Measurements from ENCODE around the gene CST9.
A peak's percentile ranks its signal among the peaks of the same experiment; 100 is the strongest.
"Not testable (repeated sequence)": the region's sequence is repeated elsewhere in the genome, so short reads cannot be mapped to it uniquely, and the experiment has no call there.

CST9 gene

DNA sequence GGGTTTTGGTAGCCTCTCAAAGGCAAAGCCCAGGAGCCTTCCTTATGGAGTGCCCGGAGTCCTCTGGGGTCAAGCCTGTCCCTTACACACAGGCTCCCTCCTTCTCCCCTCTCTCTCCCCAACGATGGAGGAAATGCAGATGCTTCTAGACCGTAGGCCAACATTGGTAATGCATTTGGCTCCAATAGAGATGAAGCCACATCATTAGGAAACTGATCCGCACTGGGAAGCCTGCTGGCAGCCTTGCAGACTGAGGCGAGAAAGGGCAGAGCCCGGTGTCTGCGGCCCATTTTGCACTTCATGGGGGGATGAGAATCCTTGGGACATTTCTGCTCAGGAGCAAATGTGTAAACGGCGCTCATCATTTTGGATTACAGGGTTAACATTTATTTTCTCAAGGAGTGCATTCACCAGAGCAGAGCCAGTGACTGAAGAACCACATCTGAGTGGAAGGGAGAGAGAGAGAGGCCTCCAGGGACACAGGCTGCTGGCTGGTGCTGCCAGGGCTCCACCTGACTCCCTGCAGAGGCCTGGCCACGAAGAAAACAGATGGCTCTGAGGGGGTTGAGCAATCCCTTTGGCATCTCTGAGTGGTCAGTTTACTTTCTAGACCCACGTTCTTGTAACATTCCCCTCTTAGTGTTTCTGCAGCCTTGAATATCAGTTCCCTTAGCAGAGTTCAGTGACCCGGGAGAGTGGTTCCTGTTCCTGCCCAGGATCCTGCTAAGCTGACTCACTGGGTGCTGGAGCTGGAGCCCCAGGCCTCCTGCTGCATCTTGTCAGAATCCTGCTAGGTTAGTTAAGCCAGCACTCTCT lies 36.4 kb upstream of the CST9 start:
- FAIRE-seq (peak; percentile 50), DNase-seq (ENCODE audit: insufficient read length, low spot score) (peak; percentile 75)
- no peak for TF ChIP-seq POLR2A (IDR thresholded peaks at IDR 0.05; ENCODE audit: low read depth, low read length)

DNA sequence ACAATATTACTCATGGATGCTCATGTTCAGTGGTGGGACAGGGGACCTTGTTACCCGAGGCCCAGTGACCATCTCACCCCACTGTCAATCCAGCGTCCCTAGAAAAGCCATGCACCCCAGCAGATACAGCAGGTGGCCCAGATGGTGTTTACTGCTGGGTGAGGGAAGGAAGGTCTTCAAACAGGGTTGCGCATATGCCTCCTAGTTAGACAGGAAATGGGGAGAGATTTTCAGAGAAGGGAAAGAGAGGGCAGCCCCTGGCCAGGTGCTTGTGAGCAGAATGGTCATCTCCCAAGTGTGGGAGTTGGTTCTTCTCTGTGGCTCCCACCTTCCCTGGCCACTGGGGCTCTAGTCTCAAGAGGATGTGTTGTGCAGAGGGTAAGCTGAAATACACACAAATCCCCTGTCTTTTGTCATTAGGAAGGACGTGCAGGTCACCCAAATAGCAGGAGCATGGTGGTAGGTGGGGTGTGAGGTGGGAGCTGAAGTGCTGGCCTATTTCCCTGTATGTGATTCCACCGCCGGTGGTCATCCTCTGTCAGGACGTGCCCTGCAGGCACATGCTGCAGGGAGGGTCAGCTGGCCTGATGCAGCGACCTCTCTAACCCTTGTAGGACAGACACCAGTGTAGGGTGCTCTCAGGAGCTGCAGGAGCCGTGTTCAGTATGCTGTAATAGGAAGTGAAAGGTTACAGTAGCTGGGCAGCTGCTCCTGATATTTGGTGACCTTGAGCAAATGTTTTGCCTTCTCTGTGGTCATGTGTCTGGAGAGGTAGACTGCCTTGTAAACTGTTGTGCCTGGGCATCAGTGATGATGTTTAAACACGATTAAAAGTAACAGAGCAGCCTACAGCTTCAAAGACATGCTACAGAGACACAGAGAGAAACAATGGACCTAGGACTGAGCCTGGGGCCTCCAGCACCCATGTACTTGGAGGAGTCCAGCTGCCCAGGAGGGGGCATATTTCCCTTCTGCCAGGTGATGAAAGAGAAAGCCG lies 35.3 kb upstream of the CST9 start:
- no peak for FAIRE-seq
- TF ChIP-seq POLR2A (IDR thresholded peaks at IDR 0.05; ENCODE audit: low read depth, low read length), result no peak
- no peak for DNase-seq (ENCODE audit: insufficient read length, low spot score)

DNA sequence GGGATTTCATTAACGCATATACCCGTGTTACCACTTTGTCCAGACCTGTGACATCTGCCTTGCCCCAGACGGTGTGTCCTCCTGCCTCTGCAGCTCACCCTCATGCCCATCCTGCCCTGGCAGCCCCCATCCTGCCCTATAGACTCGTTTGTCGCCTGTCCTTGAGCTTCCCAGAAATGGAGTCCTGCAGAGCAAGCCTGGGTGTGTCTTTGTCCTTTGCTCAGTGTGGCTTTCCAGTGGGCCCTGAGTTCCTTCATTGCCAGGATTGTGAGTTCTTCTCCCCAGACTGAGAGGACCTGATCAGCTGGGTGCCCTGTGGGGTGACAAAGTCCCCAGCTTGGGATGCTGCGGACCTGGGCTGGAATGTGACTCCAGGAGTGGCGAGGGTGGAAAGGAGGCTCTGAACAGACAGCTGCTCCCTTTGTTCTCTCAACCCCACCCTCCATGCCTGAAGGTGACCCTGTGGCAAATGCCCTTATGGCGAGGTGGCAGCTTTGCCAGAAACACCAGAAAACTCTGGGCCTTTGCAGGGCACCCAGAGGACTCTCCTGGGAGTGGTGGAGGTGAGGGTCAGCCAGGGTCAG lies 34.4 kb upstream of the CST9 start:
- no peak for TF ChIP-seq POLR2A (IDR thresholded peaks at IDR 0.05; ENCODE audit: low read depth, low read length)
- DNase-seq (ENCODE audit: insufficient read length, low spot score) (no peak), FAIRE-seq (no peak)

DNA sequence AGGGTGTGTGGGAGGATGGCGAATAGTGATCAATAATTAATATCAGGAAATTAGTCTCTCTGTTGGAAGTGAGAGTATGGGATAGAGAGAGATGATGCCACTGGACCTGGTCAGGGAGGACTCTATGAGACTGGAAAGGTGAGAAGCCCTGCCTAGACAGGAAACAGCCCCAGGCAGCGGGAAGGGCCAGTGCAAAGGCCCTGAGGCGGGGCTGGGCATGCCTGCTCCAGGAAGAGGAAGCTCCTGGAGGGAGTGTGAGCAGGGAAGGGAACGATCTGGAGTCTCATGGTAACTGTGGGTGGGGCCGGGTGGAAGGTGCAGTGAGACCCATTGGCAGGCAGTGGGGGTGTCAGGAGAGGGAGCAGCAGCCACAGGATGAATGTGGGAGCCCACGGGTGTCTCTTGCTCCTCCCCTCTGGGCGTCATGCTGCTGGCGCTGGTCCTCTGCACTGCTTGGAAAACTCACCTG lies 33.8 kb upstream of the CST9 start:
- DNase-seq (ENCODE audit: insufficient read length, low spot score), result no peak
- no peak for FAIRE-seq
- no peak for TF ChIP-seq POLR2A (IDR thresholded peaks at IDR 0.05; ENCODE audit: low read depth, low read length)

DNA sequence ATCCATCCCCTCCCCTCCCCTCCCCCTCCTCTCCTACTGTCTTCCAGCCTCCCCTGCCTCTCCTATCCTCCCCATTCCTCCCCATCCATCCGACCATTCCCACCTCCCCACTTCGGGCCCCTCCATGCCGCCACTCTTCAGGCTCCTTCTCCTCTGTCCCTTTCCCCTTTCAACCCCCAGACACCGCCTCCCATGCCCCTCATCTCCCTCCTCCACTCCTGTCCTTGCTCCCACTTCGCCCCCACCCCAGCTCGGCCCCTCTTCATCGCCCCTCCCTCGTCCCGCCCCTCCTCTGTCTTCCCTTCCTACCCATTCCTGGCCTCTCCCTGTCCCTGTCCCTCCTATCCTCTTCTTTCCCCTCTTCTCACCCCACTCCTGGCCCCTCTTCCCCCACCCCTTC lies 32.6 kb upstream of the CST9 start:
- DNase-seq (ENCODE audit: insufficient read length, low spot score), result no peak
- TF ChIP-seq POLR2A (IDR thresholded peaks at IDR 0.05; ENCODE audit: low read depth, low read length), result no peak
- FAIRE-seq, result no peak

DNA sequence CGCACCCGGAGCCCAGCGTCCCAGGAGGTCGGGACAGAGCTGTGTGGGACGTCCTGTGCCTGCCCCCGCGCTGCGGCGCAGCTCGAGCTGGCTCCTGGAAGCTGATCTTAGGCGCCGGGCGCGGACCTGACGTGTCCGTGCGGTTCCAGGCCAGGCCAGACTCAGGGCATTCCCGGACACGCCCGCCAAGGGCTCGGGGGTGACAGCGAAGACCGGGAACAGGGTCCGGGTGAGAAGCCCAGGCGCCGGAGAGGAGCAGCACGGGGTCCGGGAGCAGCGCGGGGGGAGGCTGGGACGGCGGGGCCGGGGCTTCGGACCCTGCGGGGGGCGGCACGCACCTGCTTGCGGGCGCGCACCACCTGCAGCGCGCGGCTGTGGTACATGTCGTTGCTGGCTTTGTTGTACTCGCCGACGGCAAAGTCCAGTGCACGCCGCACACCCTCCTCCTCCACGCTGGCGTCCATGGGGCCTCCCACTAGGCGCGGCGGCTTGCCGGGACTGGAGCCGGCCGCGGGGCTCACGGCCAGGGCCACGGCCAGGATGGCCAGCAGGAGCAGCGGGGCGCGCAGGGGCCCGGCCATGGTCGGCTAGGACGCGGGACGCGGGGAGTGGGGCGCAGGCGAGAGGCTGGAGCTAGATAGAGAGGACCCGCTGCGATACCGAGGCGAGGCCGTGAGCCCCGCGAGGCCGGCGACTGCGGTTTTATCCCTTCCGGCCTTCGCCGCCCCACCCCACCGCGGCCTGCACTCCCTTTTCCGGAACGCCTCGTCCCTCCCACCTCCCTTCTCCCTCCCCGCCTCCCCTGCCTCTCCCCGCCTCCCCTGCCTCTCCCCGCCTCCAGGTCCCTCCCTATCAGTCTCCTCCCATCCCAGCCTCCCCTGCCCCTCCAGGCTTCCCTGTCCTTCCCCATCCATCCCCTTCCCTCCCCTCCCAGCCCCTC lies 31.8 kb upstream of the CST9 start, which contains the start of gene CST3:
TSS of gene CST3 (minus strand) at position 674 of the 940 bp plus-strand sequence. CDS start at position 581, 93 bp downstream.
- DNase-seq (ENCODE audit: insufficient read length, low spot score) (peak; percentile 92), FAIRE-seq (no peak)
- TF ChIP-seq POLR2A (IDR thresholded peaks at IDR 0.05; ENCODE audit: low read depth, low read length), result peak; percentile 97

DNA sequence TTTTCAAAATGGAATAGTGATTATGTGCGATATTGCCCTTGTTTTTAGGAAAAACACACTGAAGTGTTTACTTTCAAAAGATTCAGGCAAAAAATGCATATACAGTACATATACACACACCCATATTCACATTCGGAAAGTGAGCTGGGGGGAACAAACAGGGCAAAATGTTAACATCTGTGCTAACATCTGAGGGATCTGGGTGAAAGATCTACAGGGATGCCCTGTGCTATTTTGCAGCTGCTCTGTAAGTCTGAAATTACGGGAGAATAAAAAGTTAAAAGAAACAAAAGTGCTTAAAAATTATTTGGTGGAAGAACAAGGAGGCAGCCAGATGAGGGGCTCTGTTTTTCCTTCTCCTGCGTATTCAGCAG lies 31.2 kb upstream of the CST9 start:
- FAIRE-seq (no peak), DNase-seq (ENCODE audit: insufficient read length, low spot score) (no peak)
- TF ChIP-seq POLR2A (IDR thresholded peaks at IDR 0.05; ENCODE audit: low read depth, low read length), result no peak

DNA sequence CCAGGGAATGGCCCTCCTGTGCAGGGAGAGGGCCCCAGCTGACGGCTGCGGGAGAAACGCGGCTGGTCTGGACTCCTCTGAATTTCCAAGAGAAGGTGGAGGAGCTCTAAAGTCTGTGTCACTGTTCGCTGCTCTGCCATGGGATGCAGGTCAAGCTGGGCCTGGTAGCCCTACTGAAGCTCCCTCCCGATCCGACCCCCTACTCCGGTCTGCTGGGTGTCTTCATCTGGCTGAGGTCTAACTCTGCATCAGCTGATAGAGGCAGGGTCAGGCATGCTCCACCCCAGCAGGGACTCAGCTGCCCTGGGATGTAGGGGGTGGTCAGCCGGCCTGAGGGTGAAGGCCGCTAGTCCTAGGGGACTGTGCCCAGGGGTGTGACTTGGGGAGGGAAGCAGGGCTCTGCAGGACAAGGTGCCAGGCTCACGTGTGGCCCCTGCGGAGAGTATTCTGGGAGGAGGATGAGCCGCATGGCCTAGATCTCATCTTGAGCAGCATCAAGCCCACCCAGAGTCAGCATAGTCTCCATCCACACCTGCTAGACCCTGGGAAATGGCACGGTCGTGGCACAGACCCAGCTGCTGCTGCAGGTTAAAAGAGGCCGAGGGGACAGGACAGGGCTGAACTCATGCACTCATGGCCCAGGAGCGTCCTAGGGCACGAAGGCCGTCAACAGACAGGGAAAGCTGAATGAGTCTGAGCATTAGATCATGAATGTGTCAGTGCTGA lies 30.6 kb upstream of the CST9 start:
- no peak for DNase-seq (ENCODE audit: insufficient read length, low spot score)
- FAIRE-seq, result no peak
- TF ChIP-seq POLR2A (IDR thresholded peaks at IDR 0.05; ENCODE audit: low read depth, low read length), result no peak

DNA sequence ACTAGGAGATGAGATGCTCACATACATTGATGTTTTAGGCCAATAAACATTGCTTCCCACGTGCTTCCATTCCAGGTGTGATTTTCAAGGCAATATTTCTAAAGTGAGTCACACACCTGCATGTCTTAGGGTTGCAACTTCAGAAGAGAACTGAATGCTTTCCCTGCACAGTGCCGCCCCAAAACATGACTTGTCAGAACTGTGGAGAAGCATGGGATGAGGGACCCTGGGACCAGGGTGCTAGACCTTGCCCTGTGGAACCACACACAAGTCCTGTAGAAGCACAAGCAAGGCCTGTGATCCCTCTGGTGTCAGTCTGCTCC lies 30.0 kb upstream of the CST9 start:
- not testable (repeated sequence) for DNase-seq (ENCODE audit: insufficient read length, low spot score); FAIRE-seq

DNA sequence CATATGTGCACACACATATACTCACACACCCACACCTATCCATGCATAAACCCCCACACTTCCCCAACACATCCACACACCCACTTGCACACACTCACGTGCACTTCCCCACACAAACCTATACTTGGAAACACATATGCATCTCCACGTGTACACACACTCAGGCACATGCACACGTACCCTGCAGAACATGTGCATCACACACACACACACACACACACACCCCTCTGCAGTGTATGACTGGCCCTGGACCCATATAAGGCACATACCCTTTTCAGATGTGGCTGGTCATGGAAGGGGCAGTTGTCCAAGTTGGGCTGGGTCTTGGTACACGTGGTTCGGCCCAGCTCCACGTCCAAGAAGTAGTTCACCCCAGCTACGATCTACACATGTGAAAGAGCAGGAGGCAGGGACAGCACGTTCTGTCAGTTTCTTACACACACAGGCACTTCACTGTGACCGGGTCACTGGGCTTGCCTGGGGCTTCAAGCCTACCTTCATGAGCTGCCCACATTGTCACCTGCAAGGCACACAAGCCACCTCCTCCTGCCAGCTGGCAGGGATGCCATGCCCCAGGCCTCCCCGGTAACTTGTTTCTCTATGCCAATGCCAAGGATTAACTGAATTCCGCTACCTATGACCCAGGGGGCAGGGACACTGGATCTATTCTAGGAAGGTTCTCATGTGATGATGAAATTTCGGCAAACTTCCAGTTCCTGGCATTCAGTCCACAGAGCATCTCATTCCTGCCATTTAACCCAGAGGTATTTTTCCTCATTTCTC lies 29.5 kb upstream of the CST9 start:
- FAIRE-seq, result no peak
- DNase-seq (ENCODE audit: insufficient read length, low spot score), result no peak

DNA sequence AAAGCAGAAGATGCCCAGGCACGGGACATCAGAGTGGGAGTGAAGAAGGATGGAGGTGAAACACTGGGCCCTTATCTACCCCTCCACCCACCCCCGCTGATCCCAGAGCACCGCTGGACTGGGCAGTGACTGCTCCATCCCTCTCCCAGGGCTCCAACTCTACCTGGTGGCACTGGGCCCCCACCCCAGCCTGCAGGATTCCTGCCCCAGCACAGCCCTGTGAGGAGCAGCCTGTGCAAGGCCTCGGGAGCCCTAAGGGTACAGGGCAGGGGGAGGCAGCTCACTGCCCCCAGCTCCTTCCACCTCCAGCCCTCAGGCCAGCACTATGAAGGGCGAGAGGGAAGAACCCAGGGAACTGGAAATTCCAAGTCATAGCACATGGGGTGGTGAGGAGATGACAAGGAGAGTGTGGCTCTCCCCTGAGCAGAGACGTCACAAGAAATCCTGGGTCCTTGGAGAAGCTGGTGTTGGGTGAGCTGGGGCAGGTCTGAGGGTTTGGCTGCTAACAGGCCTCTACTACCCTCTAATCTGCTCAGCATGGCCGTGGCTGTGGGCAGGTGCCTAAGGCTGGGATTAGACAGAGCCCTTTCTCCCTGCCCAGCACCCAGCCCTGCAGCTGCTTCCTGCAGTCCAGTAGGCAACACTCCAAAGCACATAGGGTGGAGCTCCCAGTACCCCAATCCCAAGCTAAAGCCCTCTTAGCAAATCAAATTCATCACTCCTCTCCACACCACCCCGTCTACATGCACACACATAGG lies 28.5 kb upstream of the CST9 start:
- no peak for DNase-seq (ENCODE audit: insufficient read length, low spot score)
- no peak for TF ChIP-seq POLR2A (IDR thresholded peaks at IDR 0.05; ENCODE audit: low read depth, low read length)
- FAIRE-seq, result no peak

More for the DNA sequence above, 29.5 kb upstream of the CST9 start:
- TF ChIP-seq POLR2A (IDR thresholded peaks at IDR 0.05; ENCODE audit: low read depth, low read length), result no peak

Data from H54 (cell line).